Stimulated activated effector memory CD8-positive, alpha-beta T cell treated with anti-CD3 and anti-CD28 coated beads, Interleukin-12 subunit alpha, Interleukin-12 subunit beta, amount 100 ng/mL, for 72 hours (primary cell): ENCODE results near the gene SOD2.
"Not testable (repeated sequence)": the region's sequence is repeated elsewhere in the genome, so short reads cannot be mapped to it uniquely, and the experiment has no call there.

ENCODE experiments used
- ATAC-seq: fragments of 150-1000 bp; cut with Tn5 transposase; 2 replicates; pipeline ENCODE4 v1.10.0; 2021
- DNase-seq, 2 donors: peaks; one replicate each; pipeline ENCODE4 v3.0.0; 2021 to 2022; ENCODE audit warnings: low spot score in 2 of 2
- H3K27ac Mint-ChIP-seq: one replicate; pipeline ENCODE4 v1.8.0; 2022; ENCODE audit warnings: mild to moderate bottlenecking, mixed read lengths
- H3K36me3 Mint-ChIP-seq: one replicate; pipeline ENCODE4 v1.8.0; 2022; ENCODE audit warnings: mild to moderate bottlenecking, mixed read lengths
- H3K4me1 Mint-ChIP-seq: one replicate; pipeline ENCODE4 v1.8.0; 2022; ENCODE audit warnings: mixed read lengths
- H3K4me3 Mint-ChIP-seq: one replicate; pipeline ENCODE4 v1.8.0; 2022; ENCODE audit warnings: mild to moderate bottlenecking, mixed read lengths
- H3K9me3 Mint-ChIP-seq: one replicate; pipeline ENCODE4 v1.8.0; 2022; ENCODE audit warnings: mixed read lengths

The SOD2 gene

DNA sequence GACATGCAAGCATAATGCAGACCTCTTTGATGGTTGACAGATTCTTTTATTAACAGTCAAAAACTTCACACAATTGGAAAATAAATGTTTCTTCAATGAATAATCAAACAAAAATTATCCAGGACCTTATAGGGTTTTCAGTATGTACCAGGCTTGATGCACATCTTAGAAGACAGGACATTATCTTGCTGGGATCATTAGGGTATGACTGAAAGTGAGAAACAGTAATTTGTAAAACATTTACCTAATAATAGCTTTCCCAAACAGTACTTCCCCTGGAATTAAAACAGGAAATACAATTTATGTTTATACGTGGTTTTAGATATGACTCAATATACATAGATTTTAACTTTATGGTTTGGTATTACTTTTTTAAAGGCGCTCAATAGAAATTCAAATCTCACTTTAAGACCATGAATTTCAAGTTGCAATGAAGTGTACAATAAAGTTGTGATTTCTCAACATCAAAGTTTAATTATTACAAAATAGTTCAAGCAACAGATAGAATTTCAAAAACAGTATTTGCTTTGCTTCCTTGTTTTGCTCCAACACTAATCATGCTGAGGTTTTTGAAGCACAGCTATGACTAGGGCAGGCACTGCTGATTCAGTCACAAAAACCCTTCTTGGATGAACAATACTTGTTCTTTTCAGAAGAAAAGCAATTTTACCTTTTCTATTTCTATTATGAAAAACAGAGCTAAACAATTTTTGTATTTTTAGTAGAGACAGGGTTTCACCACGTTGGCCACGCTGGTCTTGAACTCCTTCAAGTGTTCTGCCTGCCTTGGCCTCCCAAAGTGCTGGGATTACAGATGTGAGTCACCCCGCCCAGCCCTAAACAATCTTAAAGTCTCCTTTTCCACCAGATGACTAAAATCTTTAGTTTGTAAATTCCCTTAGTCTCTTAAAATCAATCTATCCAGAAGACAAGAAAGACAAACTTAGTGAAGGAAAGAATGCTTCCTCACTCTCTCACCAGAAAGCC is 13.7 kb downstream of the SOD2 start:
- Mint-ChIP-seq H3K9me3 (no peaks in the 10 kb centered on the region), H3K36me3 (peaks cover 67% of the 10 kb centered on the region), H3K4me1 (peaks cover 7% of the 10 kb centered on the region), H3K27ac (peak overlapping the region; percentile 84), H3K4me3 (no peak overlapping the region)
- DNase-seq (no peak), ATAC-seq (peak; percentile 82)

DNA sequence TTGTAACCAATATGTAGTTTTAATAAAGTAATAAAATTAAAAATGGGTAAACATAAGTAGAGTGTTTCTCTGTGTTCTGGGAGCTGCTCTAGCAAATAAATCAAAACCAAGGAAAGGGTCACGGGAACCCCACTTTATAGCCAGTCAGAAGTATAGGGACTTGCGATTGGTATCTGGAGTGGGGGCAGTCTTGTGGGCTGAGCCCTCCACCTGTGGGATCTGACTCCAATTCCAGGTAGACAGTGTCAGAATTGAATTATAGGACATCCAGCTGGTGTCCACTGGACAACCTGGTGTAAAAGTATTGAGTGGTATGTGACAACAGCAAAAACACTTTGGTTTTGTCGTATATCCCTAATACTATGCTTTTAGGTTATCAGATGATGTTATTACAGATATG is 14.5 kb downstream of the SOD2 start:
- peaks cover 7% of the 10 kb centered on the region for H3K4me1 Mint-ChIP-seq
- ATAC-seq (no peak), DNase-seq (no peak)
- no peaks in the 10 kb centered on the region for H3K9me3 Mint-ChIP-seq
- no peak overlapping the region for H3K4me3 Mint-ChIP-seq
- H3K36me3 Mint-ChIP-seq: peaks cover 59% of the 10 kb centered on the region
- H3K27ac Mint-ChIP-seq: no peak overlapping the region

DNA sequence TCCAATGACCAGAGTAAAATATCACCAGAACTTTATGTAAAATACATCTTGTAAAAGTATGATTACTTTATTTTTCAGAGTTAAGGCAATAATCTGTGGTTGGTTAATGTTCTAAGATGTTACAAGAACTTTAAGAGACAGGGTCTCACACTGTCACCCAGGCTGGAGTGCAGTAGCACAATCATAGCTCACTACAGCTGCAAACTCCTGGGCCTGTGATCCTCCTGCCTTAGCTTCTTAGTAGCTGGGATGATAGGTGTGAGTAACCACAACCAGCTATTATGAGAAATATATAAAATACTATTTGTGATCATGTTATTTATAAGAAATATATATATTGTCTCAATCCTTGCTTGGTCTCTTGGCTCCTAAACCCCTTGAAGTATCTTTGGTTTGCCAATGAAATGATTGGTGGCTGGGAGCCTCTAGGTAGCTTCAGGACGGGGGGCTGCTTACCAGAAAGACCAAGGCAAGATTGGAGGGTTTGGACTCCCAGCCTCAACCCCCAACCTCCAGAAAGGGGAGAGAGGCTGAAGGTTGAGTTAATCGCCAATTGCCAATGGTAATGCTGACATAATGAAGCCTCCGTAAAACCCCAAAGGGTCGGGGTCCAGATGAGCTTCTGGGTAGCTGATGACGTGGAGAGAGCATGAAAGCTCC is 15.4 kb downstream of the SOD2 start:
- no peaks in the 10 kb centered on the region for H3K9me3 Mint-ChIP-seq
- ATAC-seq (no peak), DNase-seq (no peak)
- H3K36me3 Mint-ChIP-seq: peaks cover 50% of the 10 kb centered on the region
- H3K4me1 Mint-ChIP-seq: peaks cover 7% of the 10 kb centered on the region
- H3K4me3 Mint-ChIP-seq: no peak overlapping the region
- no peak overlapping the region for H3K27ac Mint-ChIP-seq

DNA sequence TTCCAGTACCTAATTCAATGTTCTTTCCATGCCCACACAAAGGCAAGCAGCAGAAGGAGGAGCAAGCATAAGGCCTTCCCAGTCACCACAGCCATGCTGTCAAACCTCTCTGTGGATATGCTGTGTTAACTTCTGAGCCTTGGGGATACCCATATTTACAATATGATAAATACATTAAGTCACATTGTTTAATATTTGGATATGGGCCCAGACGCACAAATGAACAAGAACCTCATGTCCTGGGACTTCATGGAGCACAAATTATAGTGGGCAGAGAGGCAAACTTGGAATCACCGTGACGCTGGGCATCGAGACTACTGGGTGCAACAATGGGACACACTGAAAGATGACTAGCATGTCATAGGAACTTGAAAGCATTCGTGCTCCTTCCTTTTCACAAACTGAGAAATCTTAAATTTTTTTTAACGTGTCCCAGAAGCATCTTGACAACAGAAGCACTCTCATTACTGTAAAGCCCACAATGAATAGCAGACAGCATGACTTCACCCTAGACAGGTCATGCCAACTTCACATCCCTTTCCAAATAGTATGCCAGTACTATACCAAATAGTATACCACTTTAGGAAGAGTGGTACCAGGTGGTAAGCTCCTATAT is 16.0 kb downstream of the SOD2 start:
- ATAC-seq (no peak), DNase-seq (no peak)
- H3K36me3 Mint-ChIP-seq: peaks cover 43% of the 10 kb centered on the region
- no peak overlapping the region for H3K4me3 Mint-ChIP-seq
- H3K9me3 Mint-ChIP-seq: no peaks in the 10 kb centered on the region
- H3K27ac Mint-ChIP-seq: no peak overlapping the region
- H3K4me1 Mint-ChIP-seq: peaks cover 7% of the 10 kb centered on the region

DNA sequence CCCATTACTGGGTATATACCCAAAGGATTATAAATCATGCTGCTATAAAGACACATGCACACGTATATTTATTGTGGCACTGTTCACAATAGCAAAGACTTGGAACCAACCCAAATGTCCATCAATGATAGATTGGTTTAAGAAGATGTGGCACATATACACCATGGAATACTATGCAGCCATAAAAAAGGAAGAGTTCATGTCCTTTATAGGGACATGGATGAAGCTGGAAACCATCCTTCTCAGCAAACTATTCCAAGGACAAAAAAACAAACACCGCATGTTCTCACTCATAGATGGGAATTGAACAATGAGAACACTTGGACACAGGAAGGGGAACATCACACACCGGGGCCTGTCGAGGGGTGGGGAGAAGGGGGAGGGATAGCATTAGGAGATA is 16.8 kb downstream of the SOD2 start:
- H3K4me1 Mint-ChIP-seq, H3K27ac Mint-ChIP-seq, DNase-seq, H3K4me3 Mint-ChIP-seq, H3K9me3 Mint-ChIP-seq, ATAC-seq: not testable (repeated sequence)
- H3K36me3 Mint-ChIP-seq: peaks cover 36% of the 10 kb centered on the region

DNA sequence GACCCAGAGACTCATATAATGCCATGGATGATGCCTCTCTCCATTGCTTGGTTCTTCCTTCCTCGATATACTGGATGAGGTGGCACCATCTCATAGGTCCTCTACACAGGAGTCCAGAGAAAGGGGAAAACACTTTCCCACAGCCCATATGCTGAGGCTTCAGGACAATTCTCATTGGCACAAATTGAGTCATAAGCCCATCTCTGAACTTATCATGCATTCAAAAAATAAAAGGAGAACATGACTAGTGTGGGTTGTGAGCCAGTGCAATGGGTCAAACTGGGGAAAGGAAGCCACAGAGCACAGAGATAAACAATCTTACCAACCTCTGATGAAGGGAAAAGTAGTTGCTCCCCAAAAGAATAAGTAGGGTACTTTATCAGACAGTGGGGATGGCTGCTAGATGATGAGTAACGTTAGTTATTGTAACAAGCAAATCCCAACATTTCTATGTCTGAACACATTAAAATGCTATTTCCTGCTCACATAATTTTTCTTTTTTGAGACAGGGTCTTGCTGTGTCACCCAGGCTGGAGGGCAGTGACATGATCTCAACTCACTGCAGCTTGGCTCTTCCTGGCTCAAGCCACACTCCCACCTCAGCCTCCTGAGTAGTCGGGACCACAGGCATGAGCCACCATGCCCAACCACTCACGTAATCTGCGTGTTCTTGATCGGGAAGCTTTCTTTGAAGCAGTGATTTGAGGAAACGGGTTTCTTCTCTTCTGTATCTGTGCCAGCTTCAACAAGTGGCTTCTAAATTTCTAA is 27.0 kb downstream of the SOD2 start:
- DNase-seq: no peak
- Mint-ChIP-seq H3K27ac (no peak overlapping the region), H3K4me3 (no peak overlapping the region), H3K36me3 (no peaks in the 10 kb centered on the region), H3K9me3 (no peaks in the 10 kb centered on the region), H3K4me1 (no peaks in the 10 kb centered on the region)
- no peak for ATAC-seq

DNA sequence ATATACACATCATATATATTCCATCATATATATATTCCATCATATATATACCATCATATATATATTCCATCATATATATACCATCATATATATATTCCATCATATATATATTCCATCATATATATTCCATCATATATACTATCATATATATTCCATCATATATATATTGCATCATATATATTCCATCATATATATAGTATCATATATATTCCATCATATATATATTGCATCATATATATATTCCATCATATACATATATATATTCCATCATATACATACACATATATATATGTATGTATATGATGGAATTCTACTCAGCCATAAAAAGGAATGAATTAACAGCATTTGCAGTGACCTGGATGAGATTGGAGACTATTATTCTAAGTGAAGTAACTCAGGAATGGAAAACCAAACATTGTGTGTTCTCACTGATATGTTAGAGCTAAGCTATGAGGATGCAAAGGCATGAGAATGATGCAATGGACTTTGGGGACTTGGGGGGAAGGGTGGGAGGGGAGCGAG is 29.6 kb downstream of the SOD2 start:
- not testable (repeated sequence) for H3K9me3 Mint-ChIP-seq, H3K4me1 Mint-ChIP-seq, H3K27ac Mint-ChIP-seq, DNase-seq, H3K36me3 Mint-ChIP-seq, ATAC-seq, H3K4me3 Mint-ChIP-seq

DNA sequence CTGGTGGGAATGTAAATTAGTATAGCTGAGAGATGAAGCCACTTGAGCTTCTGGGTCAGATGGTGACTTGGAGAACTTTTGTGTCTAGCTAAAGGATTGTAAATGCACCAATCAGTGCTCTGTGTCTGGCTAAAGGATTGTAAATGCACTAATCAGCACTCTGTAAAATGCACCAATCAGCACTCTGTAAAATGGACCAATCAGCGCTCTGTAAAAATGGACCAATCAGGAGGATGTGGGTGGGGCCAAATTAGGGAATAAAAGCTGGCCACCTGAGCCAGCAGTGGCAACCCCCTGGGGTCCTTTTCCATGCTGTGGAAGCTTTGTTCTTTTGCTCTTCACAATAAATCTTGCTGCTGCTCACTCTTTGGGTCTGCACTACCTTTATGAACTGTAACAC is 31.1 kb downstream of the SOD2 start:
- not testable (repeated sequence) for H3K36me3 Mint-ChIP-seq, H3K4me1 Mint-ChIP-seq, H3K4me3 Mint-ChIP-seq, ATAC-seq, DNase-seq, H3K9me3 Mint-ChIP-seq, H3K27ac Mint-ChIP-seq

DNA sequence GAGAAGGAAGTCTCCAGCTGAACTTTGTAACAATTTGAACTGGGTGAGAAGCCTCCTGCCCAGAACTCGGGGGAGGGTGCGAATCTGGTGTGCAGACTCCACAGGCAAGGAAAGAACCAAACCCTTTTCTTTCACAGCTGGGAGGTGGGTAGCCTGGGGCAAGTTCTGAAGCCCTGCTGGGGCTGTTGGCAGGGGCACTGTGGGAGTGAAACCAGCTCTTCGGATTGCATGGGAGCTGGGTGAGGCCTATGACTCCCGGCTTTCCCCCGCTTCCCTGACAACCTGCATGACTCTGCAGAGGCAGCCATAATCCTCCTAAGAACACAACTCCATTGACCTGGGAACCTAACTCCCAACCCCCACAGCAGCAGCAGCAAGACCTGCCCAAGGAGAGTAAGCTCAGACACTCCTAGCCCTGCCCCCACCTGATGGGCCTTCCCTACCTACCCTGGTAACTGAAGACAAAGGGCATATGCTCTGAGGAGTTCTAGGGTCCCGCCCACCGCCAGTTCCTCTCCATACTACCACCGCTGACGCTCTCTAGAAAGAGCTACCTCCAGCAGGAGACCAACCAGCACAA is 37.5 kb downstream of the SOD2 start:
- Mint-ChIP-seq H3K27ac (peak overlapping the region; percentile 41), H3K36me3 (no peaks in the 10 kb centered on the region), H3K4me1 (no peaks in the 10 kb centered on the region), H3K4me3 (no peak overlapping the region), H3K9me3 (no peaks in the 10 kb centered on the region)
- DNase-seq (no peak), ATAC-seq (no peak)

DNA sequence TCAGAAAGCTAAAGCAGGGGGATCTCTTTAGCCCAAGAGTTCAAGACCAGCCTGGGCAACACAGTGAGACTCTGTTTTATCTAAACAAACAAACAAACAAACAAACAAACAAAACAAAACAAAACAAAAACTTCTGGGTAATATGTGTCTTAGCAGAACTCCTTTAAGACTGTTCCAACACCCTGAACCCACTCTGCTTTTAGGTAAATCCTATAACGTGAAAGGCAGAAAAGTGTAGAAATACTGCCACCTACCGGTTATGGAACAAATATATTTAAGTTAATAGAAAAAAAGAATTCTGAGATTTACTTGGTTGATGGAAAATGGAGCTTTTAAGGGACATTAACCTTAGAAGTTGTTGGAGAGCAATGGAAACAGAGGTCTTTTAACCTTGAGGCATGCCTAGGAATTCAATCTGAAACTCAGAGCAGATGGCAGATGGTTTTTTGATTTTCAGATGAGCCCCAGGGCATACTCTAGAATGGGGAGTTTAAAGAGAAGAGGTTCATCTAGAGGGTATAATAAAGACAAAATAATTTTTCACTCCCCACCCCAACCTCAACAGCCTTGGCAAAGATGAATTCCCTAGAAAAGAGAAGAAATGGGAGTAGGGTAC is 38.5 kb downstream of the SOD2 start:
- H3K4me3 Mint-ChIP-seq: no peak overlapping the region
- ATAC-seq: no peak
- no peaks in the 10 kb centered on the region for H3K36me3 Mint-ChIP-seq
- H3K4me1 Mint-ChIP-seq: no peaks in the 10 kb centered on the region
- no peak overlapping the region for H3K27ac Mint-ChIP-seq
- no peak for DNase-seq
- no peaks in the 10 kb centered on the region for H3K9me3 Mint-ChIP-seq

DNA sequence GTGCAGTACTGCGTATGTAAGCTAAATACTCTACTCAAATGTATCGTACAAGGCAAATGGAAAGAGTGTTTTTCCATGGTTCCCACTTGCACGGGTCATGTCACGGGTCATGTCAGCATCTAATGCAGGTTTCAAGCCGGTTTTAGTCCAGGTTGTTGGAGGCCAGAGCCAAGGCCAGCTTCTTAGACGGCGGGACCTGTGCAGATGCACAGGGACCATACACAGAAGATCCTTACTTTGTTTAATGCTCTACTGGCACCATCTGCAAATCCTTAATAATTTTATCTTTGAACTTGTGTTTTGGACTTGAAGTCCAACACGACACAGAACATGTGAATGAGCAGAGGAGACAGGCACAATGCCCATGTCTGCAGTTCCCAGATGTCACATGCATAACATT is 42.7 kb downstream of the SOD2 start:
- ATAC-seq: no peak
- Mint-ChIP-seq H3K9me3 (no peaks in the 10 kb centered on the region), H3K27ac (no peak overlapping the region), H3K4me1 (peaks cover 10% of the 10 kb centered on the region), H3K36me3 (no peaks in the 10 kb centered on the region), H3K4me3 (no peak overlapping the region)
- no peak for DNase-seq

DNA sequence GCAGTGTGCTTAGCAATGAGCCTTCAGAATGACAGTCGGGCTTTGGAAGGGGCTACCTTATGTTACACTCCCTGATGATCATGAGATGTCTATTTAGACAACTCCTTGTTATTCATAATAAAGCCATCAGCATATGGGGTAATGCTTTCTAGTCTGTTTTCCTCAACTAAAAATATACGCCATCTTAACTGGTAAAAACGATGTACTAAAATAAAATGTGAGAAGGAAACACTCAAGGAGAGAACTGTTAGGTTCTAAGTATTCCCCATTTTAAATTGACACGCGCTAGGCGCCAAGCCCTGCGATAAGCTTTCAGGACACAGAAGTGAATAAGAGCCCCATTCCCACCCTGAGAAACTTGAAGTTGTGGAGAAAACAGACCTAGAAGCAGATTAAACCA is 43.6 kb downstream of the SOD2 start:
- no peak for ATAC-seq
- Mint-ChIP-seq H3K36me3 (no peaks in the 10 kb centered on the region), H3K9me3 (no peaks in the 10 kb centered on the region), H3K27ac (no peak overlapping the region), H3K4me3 (no peak overlapping the region), H3K4me1 (peaks cover 10% of the 10 kb centered on the region)
- DNase-seq: no peak

DNA sequence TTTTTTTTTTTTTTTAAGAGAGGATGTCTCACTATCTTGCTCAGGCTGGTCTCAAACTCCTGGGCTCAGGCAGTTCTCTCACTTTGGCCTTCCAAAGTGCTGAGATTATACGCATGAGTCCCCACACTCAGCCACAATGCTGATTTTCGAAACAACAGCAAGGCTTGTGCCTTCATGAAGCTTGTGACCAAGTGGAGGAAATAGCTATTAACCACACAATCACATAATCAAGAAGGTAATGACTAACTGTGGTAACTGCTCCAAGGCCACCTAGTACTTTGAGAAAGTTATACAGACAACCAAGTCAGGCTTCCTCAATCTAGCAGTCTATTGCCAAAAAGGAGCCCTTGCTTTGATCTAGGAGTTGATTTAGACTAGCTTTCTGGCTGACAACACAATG is 46.3 kb downstream of the SOD2 start:
- ATAC-seq (peak; percentile 74), DNase-seq (no peak)
- H3K36me3 Mint-ChIP-seq: no peaks in the 10 kb centered on the region
- H3K4me3 Mint-ChIP-seq: no peak overlapping the region
- peaks cover 10% of the 10 kb centered on the region for H3K4me1 Mint-ChIP-seq
- no peaks in the 10 kb centered on the region for H3K9me3 Mint-ChIP-seq
- H3K27ac Mint-ChIP-seq: peak overlapping the region; percentile 51

DNA sequence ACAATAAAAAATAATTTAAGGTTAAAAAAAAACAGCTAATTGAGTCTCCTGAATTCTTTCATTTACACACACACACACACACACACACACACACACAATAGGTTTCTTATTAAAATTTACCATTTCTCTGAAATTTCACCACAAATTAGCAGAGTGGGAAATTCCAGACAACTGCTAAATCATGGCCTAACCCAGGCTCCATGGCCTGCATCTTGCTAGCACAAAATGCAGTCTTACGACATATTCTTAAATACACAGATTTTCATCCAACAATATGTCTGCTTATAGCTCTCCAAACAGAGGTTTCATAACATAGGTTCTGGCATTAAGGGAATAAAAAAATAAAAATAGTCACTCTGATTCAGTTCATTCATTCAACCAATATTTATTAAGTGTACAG is 46.9 kb downstream of the SOD2 start:
- H3K36me3 Mint-ChIP-seq: no peaks in the 10 kb centered on the region
- no peak overlapping the region for H3K4me3 Mint-ChIP-seq
- H3K9me3 Mint-ChIP-seq: no peaks in the 10 kb centered on the region
- H3K4me1 Mint-ChIP-seq: peaks cover 10% of the 10 kb centered on the region
- no peak for DNase-seq
- H3K27ac Mint-ChIP-seq: peak overlapping the region; percentile 51
- no peak for ATAC-seq
